Caco-2 (cell line): ENCODE data around the gene ATL2. TPM values are rescaled to one million over a fixed set of nuclear protein-coding genes. Genes with fewer than 3 reads are reported as not detected.

ENCODE experiments used
- BruUV-seq: library from RNA; stranded (reverse); fragments of 400-500 nt; replicated peaks from 2 replicates; lab custom pipeline; 2021; lab: Mats Ljungman, UMichigan
- CTCF ChIA-PET: fragments of 300-600 bp; sonication (Branson Sonifier 250); formaldehyde crosslinking; loops from one replicate; lab custom pipeline; 2022; ENCODE audit warnings: antibody characterized with exemption; lab: Charles Lee
- POLR2A ChIA-PET: fragments of 300-600 bp; sonication (Branson Sonifier 250); formaldehyde crosslinking; loops from one replicate; lab custom pipeline; 2022; ENCODE audit warnings: antibody characterized with exemption; lab: Charles Lee
- DNase-seq, 2 experiments: peaks; one replicate each; pipeline versions ENCODE4 v3.0.0 to v3.0.0-alpha.2; 2020 to 2022
- H3K27me3 ChIP-seq: replicated peaks from 2 replicates; pipeline ENCODE4 v1.6.0; 2011; ENCODE audit warnings: low read length; ENCODE audit not compliant: control insufficient read depth, insufficient read depth
- H3K36me3 ChIP-seq: 2 replicates; pipeline ENCODE4 v1.5.1; 2011; ENCODE audit warnings: low read length; ENCODE audit not compliant: control insufficient read depth, insufficient read depth
- H3K4me1 ChIP-seq: fragments of 250-450 bp; sonication (Bioruptor Pico); 2 replicates; pipeline ENCODE4 v1.5.1; 2020; ENCODE audit warnings: mild to moderate bottlenecking
- H3K4me3 ChIP-seq: 2 replicates; pipeline ENCODE4 v1.5.1; 2011; ENCODE audit warnings: low read depth, mild to moderate bottlenecking, control low read depth, low read length
- H3K9me3 ChIP-seq: fragments of 250-450 bp; sonication (Bioruptor Pico); 2 replicates; pipeline ENCODE4 v1.5.1; 2020; ENCODE audit warnings: mild to moderate bottlenecking, moderate library complexity
- H3K27ac Mint-ChIP-seq: one replicate; pipeline ENCODE4 v1.8.0; 2022; ENCODE audit warnings: mixed read lengths; ENCODE audit not compliant: unreplicated experiment
- H3K27me3 Mint-ChIP-seq: one replicate; pipeline ENCODE4 v1.8.0; 2022; ENCODE audit warnings: mixed read lengths; ENCODE audit not compliant: insufficient read depth, unreplicated experiment
- H3K36me3 Mint-ChIP-seq: one replicate; pipeline ENCODE4 v1.8.0; 2022; ENCODE audit warnings: mild to moderate bottlenecking, mixed read lengths; ENCODE audit not compliant: insufficient read depth, unreplicated experiment
- H3K4me1 Mint-ChIP-seq: one replicate; pipeline ENCODE4 v1.8.0; 2022; ENCODE audit warnings: low read depth, mixed read lengths; ENCODE audit not compliant: unreplicated experiment
- H3K4me3 Mint-ChIP-seq: one replicate; pipeline ENCODE4 v1.8.0; 2022; ENCODE audit warnings: mild to moderate bottlenecking, moderate library complexity, mixed read lengths; ENCODE audit not compliant: unreplicated experiment
- H3K9me3 Mint-ChIP-seq: one replicate; pipeline ENCODE4 v1.8.0; 2022; ENCODE audit warnings: mixed read lengths; ENCODE audit not compliant: unreplicated experiment
- intact Hi-C: fragments of 100-400 bp; cut with micrococcal nuclease; formaldehyde crosslinking; loops from one replicate; pipeline ENCODE4 v1.10.0; 2022; ENCODE audit not compliant: unreplicated experiment
- total RNA-seq: library from RNA; stranded (reverse); gene quantifications from 2 replicates; pipeline ENCODE4 v1.2.3, GENCODE V29; 2022
- TF ChIP-seq, protein P1 (sequence below), 2 experiments: fragments of 200-600 bp in 1 of 2; IDR thresholded peaks; 1 replicate in 1 of 2; 2 replicates in 1 of 2; pipeline versions ENCODE4 v1.5.1 to v1.8.0; 2011 to 2022; ENCODE audit warnings: antibody characterized with exemption in 1 of 2, control low read depth in 1 of 2, inconsistent platforms in 1 of 2, low read depth in 1 of 2, low read length in 1 of 2, mild to moderate bottlenecking in 1 of 2, moderate library complexity in 1 of 2; ENCODE audit not compliant: insufficient read depth in 1 of 2, severe bottlenecking in 1 of 2, unreplicated experiment in 1 of 2

ATL2 gene
- total RNA-seq, 1 experiment from 2014 or later: 107 TPM

DNA sequence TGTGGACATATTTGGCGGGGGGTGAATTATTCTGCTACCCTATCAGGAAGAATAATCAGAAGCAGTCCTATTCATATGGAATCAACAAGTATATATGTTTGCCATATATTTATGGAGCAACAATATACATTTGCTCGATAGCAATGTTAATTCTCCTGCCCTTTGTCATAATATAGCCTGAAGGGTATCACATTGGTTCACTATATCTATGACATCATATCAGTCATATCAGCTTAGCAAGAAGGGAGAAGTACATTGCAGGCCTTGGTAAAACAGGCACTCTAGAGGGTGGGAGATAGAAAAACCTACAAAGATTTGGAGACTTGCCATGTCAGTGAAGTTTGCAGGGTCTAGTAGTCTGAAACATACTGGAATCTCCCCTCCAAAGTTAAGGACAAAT lies 128.4 kb downstream of the ATL2 start:
- H3K4me1 Mint-ChIP-seq: peaks cover 8% of the 10 kb centered on the region
- H3K36me3 Mint-ChIP-seq: no peaks in the 10 kb centered on the region
- POLR2A ChIA-PET: no interaction called here
- intact Hi-C loops: no loop called here
- no peak overlapping the region for H3K4me3 ChIP-seq
- TF ChIP-seq, protein P1, sequence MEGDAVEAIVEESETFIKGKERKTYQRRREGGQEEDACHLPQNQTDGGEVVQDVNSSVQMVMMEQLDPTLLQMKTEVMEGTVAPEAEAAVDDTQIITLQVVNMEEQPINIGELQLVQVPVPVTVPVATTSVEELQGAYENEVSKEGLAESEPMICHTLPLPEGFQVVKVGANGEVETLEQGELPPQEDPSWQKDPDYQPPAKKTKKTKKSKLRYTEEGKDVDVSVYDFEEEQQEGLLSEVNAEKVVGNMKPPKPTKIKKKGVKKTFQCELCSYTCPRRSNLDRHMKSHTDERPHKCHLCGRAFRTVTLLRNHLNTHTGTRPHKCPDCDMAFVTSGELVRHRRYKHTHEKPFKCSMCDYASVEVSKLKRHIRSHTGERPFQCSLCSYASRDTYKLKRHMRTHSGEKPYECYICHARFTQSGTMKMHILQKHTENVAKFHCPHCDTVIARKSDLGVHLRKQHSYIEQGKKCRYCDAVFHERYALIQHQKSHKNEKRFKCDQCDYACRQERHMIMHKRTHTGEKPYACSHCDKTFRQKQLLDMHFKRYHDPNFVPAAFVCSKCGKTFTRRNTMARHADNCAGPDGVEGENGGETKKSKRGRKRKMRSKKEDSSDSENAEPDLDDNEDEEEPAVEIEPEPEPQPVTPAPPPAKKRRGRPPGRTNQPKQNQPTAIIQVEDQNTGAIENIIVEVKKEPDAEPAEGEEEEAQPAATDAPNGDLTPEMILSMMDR (IDR thresholded peaks at IDR 0.05; ENCODE audit: insufficient read depth in 1 of 2, low read depth in 1 of 2, low read length in 1 of 2, severe bottlenecking in 1 of 2, unreplicated experiment in 1 of 2): no peak
- H3K27ac Mint-ChIP-seq: no peak overlapping the region
- H3K27me3 ChIP-seq: no peaks in the 10 kb centered on the region
- DNase-seq: no peak
- no peak overlapping the region for H3K4me3 Mint-ChIP-seq
- BruUV-seq: no TSS peak
- H3K9me3 ChIP-seq: no peaks in the 10 kb centered on the region
- H3K9me3 Mint-ChIP-seq: no peaks in the 10 kb centered on the region
- no peaks in the 10 kb centered on the region for H3K4me1 ChIP-seq
- CTCF ChIA-PET: interaction anchor here (0.5 kb wide), 1 partner anchor 26 kb away, joined by 4 read pairs; no protein-coding TSS in a partner anchor
- H3K36me3 ChIP-seq: no peaks in the 10 kb centered on the region
- H3K27me3 Mint-ChIP-seq: no peaks in the 10 kb centered on the region

DNA sequence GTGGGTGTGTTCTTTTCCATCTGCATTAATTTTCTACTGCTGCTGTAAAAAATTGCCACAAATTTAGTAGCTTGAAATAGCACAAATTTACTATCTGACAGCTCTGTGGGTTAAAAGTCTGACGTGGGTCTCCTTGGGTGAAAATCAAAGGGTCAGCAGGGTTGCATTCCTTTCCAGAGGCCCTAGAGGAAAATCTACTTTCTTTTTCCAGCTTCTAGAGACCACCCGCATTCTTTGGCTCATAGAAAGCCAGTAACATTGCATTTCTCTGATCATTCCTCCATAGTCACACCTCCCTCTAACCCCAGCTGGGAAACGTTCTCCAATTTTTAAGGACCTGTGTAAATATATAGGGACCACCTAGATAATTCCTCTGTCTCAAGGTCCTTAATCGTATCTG lies 128.8 kb downstream of the ATL2 start:
- ChIA-PET CTCF (no interaction called here), POLR2A (no interaction called here)
- Mint-ChIP-seq H3K36me3 (no peaks in the 10 kb centered on the region), H3K4me1 (peaks cover 8% of the 10 kb centered on the region), H3K27ac (no peak overlapping the region), H3K4me3 (no peak overlapping the region), H3K27me3 (no peaks in the 10 kb centered on the region), H3K9me3 (no peaks in the 10 kb centered on the region)
- no peak overlapping the region for H3K4me3 ChIP-seq
- H3K36me3 ChIP-seq: no peaks in the 10 kb centered on the region
- H3K9me3 ChIP-seq: no peaks in the 10 kb centered on the region
- TF ChIP-seq, protein P1 (IDR thresholded peaks at IDR 0.05; ENCODE audit: insufficient read depth in 1 of 2, low read depth in 1 of 2, low read length in 1 of 2, severe bottlenecking in 1 of 2, unreplicated experiment in 1 of 2): no peak
- DNase-seq: no peak
- H3K4me1 ChIP-seq: no peaks in the 10 kb centered on the region
- no TSS peak for BruUV-seq
- no peaks in the 10 kb centered on the region for H3K27me3 ChIP-seq
- intact Hi-C loops: no loop called here

DNA sequence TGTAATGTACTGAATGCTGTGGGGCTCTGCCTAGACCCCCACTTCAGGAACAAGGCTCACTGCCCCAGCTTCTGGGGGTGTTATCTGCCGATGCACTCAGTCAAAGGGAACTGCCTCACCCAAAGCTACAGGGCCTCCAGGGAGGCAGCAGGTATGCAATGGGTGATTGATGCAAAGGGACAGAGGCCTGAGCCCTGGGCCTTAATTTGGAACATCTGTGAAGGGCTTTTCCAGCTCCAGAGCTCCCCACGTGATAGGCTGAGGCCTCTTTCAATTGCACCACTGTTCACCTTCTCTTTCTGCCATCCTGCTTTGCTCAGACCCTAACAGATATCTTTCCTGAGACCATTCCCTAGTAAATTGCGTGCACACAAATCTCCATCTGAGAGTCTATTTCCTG lies 131.0 kb downstream of the ATL2 start:
- no peaks in the 10 kb centered on the region for H3K36me3 ChIP-seq
- DNase-seq: no peak
- TF ChIP-seq, protein P1 (IDR thresholded peaks at IDR 0.05; ENCODE audit: insufficient read depth in 1 of 2, low read depth in 1 of 2, low read length in 1 of 2, severe bottlenecking in 1 of 2, unreplicated experiment in 1 of 2): no peak
- ChIA-PET POLR2A (no interaction called here), CTCF (no interaction called here)
- Mint-ChIP-seq H3K4me3 (no peak overlapping the region), H3K9me3 (no peaks in the 10 kb centered on the region), H3K4me1 (peaks cover under 1% of the 10 kb centered on the region), H3K27ac (no peak overlapping the region), H3K36me3 (no peaks in the 10 kb centered on the region), H3K27me3 (no peaks in the 10 kb centered on the region)
- H3K9me3 ChIP-seq: no peaks in the 10 kb centered on the region
- no peaks in the 10 kb centered on the region for H3K27me3 ChIP-seq
- H3K4me3 ChIP-seq: no peak overlapping the region
- BruUV-seq: no TSS peak
- H3K4me1 ChIP-seq: no peaks in the 10 kb centered on the region
- intact Hi-C loops: no loop called here
